ENCODE results near the gene LEF1. TPM values are rescaled to one million over a fixed set of nuclear protein-coding genes. Genes with fewer than 3 reads are reported as not detected.

The LEF1 gene
- total RNA-seq, 1 donor from 2014 or later: 175 TPM

GRCh38 chr4:108116423-108117168 lies 52.1 kb downstream of the LEF1 start:
- intact Hi-C loops (cut with micrococcal nuclease): no loop called here

DNA sequence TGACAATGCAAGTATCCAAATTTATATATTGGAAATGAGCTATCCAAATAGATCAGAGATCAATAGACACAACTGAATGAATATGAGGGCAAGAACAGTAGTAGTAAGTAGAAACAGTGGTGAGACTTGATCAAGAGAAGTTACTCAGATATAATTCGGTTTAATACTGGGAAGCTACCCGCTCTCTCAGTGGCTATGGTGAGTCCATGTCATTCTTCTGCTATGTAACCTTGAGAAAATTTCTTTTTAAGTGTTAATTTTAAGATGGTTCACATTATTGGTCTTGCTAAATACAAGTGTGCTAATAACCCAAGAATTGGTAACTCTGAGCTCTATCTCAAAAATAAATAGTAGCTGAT lies 53.6 kb downstream of the LEF1 start:
- intact Hi-C loops (cut with micrococcal nuclease): no loop called here

GRCh38 chr4:108114503-108114902 lies 54.2 kb downstream of the LEF1 start:
- intact Hi-C loops (cut with micrococcal nuclease): no loop called here

GRCh38 chr4:108113229-108113628 lies 55.5 kb downstream of the LEF1 start:
- intact Hi-C loops (cut with micrococcal nuclease): no loop called here

- intact Hi-C loops (cut with micrococcal nuclease): no loop called here
Observed at GRCh38 chr4:108111781-108112180, 57.0 kb downstream of the LEF1 start.

DNA sequence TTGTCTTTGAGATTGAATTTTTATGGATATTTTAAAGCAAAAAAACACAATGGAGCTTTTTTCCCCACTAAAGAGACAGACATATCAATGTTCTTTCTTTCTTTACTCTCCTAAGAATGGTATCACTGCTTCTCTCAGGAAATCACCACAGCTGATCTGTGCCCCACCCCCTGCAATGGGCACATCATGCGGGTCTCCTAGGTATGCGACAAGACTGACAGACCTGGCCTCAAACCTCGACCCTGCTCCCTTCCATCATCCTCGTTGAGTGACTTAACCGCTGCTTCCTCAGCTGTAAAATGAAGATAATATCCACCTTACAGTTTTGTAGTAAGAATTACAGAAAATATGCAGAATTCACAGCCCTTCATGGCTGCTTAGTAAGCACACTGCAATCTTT lies 58.3 kb downstream of the LEF1 start:
- intact Hi-C loops (cut with micrococcal nuclease): no loop called here

GRCh38 chr4:108109997-108110416 lies 58.7 kb downstream of the LEF1 start:
- intact Hi-C loops (cut with micrococcal nuclease): loop anchor here (2.0 to 5.0 kb wide), 3 partner anchors 29 to 78 kb away; no protein-coding TSS in a partner anchor

DNA sequence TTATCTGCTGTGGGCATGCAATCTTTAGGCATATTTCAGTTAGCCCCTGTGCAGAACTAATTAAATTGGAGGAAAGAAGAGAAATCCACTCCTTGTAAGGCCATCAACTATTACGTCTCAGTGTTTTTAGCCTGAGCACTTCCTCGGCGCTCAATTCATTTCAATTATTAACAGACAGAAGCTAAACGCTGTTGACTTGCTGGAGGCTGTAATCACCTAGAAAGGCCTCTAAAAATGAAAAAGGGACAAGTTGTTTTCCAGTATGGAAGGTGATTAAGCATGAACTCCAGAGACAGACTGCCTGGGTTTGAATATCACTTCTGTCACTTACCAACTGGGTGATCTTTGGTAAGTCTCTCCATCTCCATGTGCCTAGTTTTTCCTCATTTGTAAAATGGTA lies 59.6 kb downstream of the LEF1 start:
- intact Hi-C loops (cut with micrococcal nuclease): loop anchor here (2.0 to 5.0 kb wide), 3 partner anchors 28 to 77 kb away; no protein-coding TSS in a partner anchor

DNA sequence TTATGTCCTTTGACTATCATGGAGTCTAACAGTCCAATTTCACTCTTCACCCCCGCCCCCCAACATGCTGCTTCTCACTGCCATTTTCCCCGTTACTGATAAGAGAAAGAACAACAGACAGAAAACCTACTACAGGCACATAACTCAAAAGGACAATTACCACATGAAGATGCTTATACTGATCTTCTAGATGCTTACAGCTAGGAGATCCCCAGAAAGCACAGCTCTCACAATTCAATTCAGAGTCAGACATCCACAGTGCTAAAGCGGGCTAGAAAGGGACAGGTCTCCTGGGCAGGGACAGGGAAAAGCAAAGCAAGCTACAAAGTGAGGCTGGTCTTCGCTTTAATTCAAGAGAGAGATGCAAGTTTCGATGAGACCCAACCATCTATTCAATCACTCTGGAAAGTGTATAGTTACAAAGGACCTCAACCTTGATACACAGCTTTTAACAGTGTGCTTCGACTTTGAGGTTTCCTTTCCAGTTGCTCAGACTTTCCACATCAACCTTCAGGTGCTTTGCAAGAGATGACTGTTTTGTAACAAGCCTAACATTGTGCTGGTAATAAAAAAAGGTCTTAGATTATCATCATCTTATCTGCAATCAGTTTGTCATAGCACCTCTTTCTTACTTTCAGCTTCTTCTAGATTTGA lies 60.9 kb downstream of the LEF1 start:
- intact Hi-C loops (cut with micrococcal nuclease): loop anchor here (1.0 to 5.0 kb wide), 8 partner anchors 10 to 326 kb away; no protein-coding TSS in a partner anchor

DNA sequence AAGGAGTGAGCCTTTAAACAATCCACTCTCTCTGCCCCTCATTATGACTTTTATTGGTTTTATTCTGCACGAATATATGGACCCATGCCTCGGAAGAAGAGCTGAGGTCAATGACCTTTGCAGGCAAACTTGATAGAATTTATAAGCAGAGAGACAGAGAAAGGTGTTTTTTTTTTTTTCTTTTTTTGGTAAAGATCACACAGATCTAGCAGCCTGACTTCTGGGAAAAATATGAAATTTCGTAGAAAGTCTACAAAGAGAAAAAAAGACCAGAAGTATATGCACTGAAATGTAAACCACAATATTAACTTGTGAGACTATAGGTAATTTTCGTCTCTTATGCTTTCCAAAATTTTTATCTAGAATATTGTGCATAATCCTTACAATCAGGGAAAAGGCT lies 61.6 kb downstream of the LEF1 start:
- intact Hi-C loops (cut with micrococcal nuclease): loop anchor here (5.0 kb wide), 1 partner anchor 75 kb away; no protein-coding TSS in a partner anchor

GRCh38 chr4:108106186-108106585 lies 62.5 kb downstream of the LEF1 start:
- intact Hi-C loops (cut with micrococcal nuclease): loop anchor here (5.0 kb wide), 1 partner anchor 74 kb away; no protein-coding TSS in a partner anchor

- intact Hi-C loops (cut with micrococcal nuclease): no loop called here
Observed at GRCh38 chr4:108103099-108103862, 65.5 kb downstream of the LEF1 start.

DNA sequence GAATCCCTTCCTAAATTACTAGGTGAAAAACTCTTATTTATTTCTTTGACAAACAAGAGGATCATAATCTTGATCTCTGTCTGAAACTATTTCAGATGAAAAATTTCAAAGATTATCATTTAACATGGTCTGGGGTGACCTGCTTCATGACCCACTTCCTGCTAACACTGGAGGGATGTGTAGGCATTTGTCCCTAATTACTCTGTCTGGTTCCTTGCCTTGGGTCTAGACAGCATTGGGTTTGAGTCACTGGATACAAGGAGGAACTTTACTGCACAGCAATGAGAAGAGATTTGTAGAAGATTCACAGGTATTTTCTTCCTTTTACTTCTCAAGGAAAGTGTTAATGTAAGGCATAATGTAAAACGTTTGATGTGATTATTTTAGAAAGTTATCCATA lies 67.9 kb downstream of the LEF1 start:
- intact Hi-C loops (cut with micrococcal nuclease): no loop called here

- intact Hi-C loops (cut with micrococcal nuclease): no loop called here
Observed at GRCh38 chr4:108099838-108100237, 68.9 kb downstream of the LEF1 start.

DNA sequence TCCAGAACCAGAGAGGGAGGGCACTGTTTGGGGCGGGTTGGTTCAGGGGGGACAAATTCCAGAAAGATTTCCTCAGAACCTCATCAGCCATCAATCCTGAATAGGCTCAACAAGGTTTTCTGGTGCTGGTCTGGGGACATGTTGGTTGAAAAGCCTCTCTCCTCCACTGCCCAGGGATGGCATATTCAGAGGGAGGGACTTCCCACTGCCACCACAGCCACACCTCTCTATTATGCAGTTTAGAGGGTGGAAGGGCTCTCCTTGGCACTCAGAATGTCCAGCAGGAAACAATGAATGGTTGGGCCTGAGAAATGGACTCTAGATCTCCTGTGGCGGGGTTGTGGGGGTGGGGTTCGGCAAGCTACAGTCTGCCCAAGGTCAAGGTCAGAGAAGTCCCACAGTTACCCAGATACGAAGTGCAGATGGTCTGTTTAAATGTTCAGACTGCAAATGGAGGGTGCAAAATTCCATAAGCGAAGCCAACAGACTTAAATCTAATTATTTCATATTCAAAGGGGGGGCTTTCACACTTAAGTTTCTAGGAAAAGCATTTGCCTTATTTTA lies 70.7 kb downstream of the LEF1 start:
- intact Hi-C loops (cut with micrococcal nuclease): no loop called here

DNA sequence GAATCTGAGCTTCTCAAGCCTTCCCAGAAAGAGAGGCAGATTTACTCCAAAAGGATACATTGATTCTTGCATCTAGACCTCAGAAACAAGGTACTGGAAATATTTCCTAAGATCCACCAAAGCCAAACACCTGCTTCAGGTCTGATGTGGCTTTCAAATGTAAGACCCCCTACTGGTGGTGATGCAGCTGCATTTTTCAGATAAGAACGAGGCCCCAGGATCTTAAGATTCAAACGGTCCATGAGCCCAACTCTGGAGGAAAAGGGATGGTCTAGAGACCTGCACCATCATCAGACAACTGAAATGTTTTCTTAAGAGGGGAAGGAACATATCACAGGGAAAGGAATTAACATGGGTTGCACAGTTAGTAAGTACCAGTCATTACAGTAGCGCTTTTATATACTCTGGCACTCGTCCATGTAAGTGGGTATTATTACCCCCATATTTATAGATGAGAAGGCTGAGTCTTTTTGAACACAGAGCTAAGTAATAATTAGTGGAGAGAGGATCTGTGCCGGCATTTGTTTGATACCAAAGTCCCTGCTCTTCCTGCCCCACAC lies 73.7 kb downstream of the LEF1 start:
- intact Hi-C loops (cut with micrococcal nuclease): no loop called here

DNA sequence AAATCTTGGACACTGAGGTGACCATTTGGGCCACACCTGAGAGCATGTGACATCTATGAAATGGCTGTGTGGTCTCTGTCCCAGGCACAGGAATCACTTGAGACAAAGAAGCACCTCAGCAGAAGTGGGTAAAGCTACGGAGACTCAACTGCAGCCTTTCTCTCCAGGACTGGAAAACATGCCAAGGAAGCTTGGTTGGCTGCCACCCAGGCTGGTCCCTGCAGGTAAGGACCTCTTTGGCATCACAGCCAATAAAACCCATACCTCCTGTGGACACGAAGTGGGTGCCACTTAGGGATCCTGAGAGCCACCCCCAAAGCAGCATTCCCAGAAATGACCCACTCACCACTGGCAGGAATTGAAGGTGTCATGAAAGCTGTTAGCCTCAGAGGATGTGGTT lies 74.6 kb downstream of the LEF1 start:
- intact Hi-C loops (cut with micrococcal nuclease): no loop called here

- intact Hi-C loops (cut with micrococcal nuclease): no loop called here
Observed at GRCh38 chr4:108092288-108092687, 76.4 kb downstream of the LEF1 start.

DNA sequence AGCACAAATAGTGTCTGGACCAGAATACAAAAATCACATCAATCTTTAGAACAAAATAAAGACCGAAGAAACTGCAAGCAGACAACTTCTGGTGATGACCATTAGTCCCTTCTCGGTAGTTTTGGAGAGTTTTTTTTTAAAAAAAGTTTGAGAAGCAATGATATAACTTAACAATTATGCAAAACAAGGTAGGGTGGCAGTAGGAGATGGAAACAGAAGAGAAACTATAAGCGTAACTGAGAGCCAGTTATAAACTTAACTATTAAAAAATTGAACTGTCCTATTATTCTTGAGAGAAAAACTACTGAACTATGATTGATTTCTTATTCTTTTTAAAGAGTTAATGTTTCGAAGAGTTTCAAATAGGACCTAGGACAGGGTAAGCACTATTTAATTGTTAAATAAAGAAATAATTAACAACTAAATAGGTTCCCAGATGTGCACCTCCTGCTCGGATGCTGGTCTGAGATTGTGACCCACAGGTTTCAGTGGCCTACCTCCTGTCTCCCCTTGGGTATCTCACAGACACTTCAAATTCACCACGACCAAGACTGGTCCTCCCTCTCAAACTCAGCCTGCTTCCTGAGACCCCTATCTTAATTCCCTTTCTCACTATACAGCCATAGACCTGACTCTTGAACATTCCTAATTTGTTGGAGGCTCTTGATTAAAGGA lies 81.3 kb downstream of the LEF1 start:
- intact Hi-C loops (cut with micrococcal nuclease): no loop called here

DNA sequence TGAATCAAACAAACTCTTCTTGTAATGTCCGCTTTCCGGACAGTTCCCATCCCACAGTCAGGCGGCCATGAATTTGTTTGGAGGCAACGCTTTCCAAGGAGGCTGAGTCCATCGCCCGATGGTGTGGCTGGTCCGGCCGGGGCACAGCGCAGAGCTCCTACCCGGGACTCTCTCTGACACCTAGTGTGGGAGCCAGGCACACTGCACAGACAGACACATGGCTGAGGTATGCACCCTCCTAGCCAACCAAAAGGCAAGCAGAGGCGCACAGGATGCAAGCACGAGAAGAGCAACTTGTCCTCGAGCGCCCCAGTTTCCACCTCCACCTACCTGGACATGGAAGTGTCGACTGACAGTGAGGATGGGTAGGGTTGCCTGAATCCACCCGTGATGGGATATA lies 87.5 kb downstream of the LEF1 start:
- intact Hi-C loops (cut with micrococcal nuclease): loop anchor here (2.0 kb wide), 1 partner anchor 28 kb away; no protein-coding TSS in a partner anchor

DNA sequence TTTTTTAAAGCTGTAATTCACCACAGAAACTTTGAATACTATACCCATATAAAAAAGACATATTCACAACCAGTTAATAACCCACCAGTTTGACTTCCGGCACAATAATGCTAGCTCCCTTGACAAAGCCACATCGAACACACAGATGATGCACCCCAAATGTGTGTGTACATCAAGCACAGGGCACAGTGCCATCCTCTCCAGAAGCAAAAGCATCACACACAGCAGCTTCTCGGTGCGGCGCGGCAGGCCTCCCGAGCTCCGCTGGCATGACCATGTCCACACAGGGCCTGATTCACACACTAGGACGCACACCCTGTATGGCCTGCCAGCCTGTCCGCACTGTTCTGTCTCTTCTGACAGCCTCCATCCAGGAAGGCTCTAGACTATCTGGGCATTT lies 88.0 kb downstream of the LEF1 start:
- intact Hi-C loops (cut with micrococcal nuclease): loop anchor here (2.0 kb wide), 1 partner anchor 28 kb away; no protein-coding TSS in a partner anchor
